GM11168 (cell line): Measurements from ENCODE around the gene EMID1.
"Not testable (repeated sequence)": the region's sequence is repeated elsewhere in the genome, so short reads cannot be mapped to it uniquely, and the experiment has no call there.

Experiments used
- in situ Hi-C: fragments of 300-500 bp; cut with MboI; formaldehyde crosslinking; loops from one replicate; pipeline ENCODE4 v1.12.0; 2022; ENCODE audit warnings: low sequenced_read_pairs; ENCODE audit not compliant: unreplicated experiment

Gene EMID1

GRCh38 chr22:29208879-29209623 lies 3.4 kb downstream of the EMID1 start:
- in situ Hi-C loops, result no loop called here

GRCh38 chr22:29209624-29209929 lies 3.9 kb downstream of the EMID1 start:
- in situ Hi-C loops, result no loop called here

GRCh38 chr22:29211066-29211465 lies 5.4 kb downstream of the EMID1 start:
- in situ Hi-C loops, result no loop called here

- in situ Hi-C loops, result no loop called here
These were observed 5.8 kb downstream of the EMID1 start for GRCh38 chr22:29211466-29211865.

GRCh38 chr22:29212743-29213142 lies 7.0 kb downstream of the EMID1 start:
- in situ Hi-C loops, result no loop called here

GRCh38 chr22:29213493-29213892 lies 7.8 kb downstream of the EMID1 start:
- in situ Hi-C loops, result no loop called here

GRCh38 chr22:29214232-29214631 lies 8.5 kb downstream of the EMID1 start:
- in situ Hi-C loops, result no loop called here

- in situ Hi-C loops, result no loop called here
These were observed 9.5 kb downstream of the EMID1 start for GRCh38 chr22:29215012-29215860.

GRCh38 chr22:29216011-29216872 lies 10.5 kb downstream of the EMID1 start:
- in situ Hi-C loops, result no loop called here

GRCh38 chr22:29216873-29217666 lies 11.4 kb downstream of the EMID1 start:
- in situ Hi-C loops, result no loop called here

- in situ Hi-C loops, result no loop called here
These were observed 12.4 kb downstream of the EMID1 start for GRCh38 chr22:29217827-29218757.

- in situ Hi-C loops, result no loop called here
These were observed 13.2 kb downstream of the EMID1 start for GRCh38 chr22:29218758-29219408.

- in situ Hi-C loops, result not testable (repeated sequence)
These were observed 13.7 kb downstream of the EMID1 start for GRCh38 chr22:29219409-29219782.

GRCh38 chr22:29219881-29220670 lies 14.4 kb downstream of the EMID1 start:
- in situ Hi-C loops, result no loop called here

- in situ Hi-C loops, result no loop called here
These were observed 18.6 kb downstream of the EMID1 start for GRCh38 chr22:29224121-29224858.

- in situ Hi-C loops, result no loop called here
These were observed 19.2 kb downstream of the EMID1 start for GRCh38 chr22:29224859-29225410.
